IMR-90 (cell line): ENCODE data around the gene PPFIBP2. TPM values are rescaled to one million over a fixed set of nuclear protein-coding genes. Genes with fewer than 3 reads are reported as not detected.

Experiments used
- ATAC-seq: fragments of 200-7000 bp; cut with Tn5 transposase; 2 replicates; pipeline ENCODE4 v1.9.1; 2020; ENCODE audit warnings: low read depth, mild to moderate bottlenecking, moderate library complexity
- BruUV-seq: library from RNA; stranded (reverse); fragments of 400-500 nt; replicated peaks from 2 replicates; lab custom pipeline; 2021; lab: Mats Ljungman, UMichigan
- CTCF ChIA-PET: fragments of 300-600 bp; formaldehyde crosslinking; extraction: SDS; loops from one replicate; lab custom pipeline; 2021; ENCODE audit warnings: antibody characterized with exemption; lab: Yijun Ruan, JAX
- POLR2A ChIA-PET: fragments of 300-600 bp; sonication (Branson Sonifier 250); formaldehyde crosslinking; loops from one replicate; lab custom pipeline; 2022; ENCODE audit warnings: antibody characterized with exemption; ENCODE audit not compliant: unreplicated experiment; lab: Charles Lee
- DNase-seq: peaks from one replicate; pipeline ENCODE4 v3.0.0; 2013
- H2AFZ ChIP-seq: replicated peaks from 2 replicates; pipeline ENCODE3; 2013; ENCODE audit warnings: low read length, mild to moderate bottlenecking; ENCODE audit not compliant: poor library complexity
- H2AK5ac ChIP-seq: 2 replicates; pipeline ENCODE4 v1.6.1; 2013; ENCODE audit warnings: low read depth, low read length, inconsistent platforms
- H2AK9ac ChIP-seq: replicated peaks from 2 replicates; pipeline ENCODE3; 2013; ENCODE audit warnings: mild to moderate bottlenecking, low read depth, low read length, moderate library complexity; ENCODE audit not compliant: poor library complexity
- H2BK120ac ChIP-seq: 2 replicates; pipeline ENCODE4 v1.6.1; 2013; ENCODE audit warnings: low read depth, low read length, inconsistent platforms
- H2BK15ac ChIP-seq: 3 replicates; pipeline ENCODE4 v1.6.1; 2013; ENCODE audit warnings: low read depth, low read length, inconsistent platforms
- H2BK20ac ChIP-seq: 2 replicates; pipeline ENCODE4 v1.6.1; 2013; ENCODE audit warnings: low read depth, mild to moderate bottlenecking, inconsistent platforms, low read length, moderate library complexity
- H2BK5ac ChIP-seq: 2 replicates; pipeline ENCODE4 v1.6.1; 2013; ENCODE audit warnings: mild to moderate bottlenecking, low read depth, low read length, inconsistent platforms; ENCODE audit not compliant: poor library complexity, severe bottlenecking
- H3K14ac ChIP-seq: replicated peaks from 2 replicates; pipeline ENCODE4 v1.6.1; 2013; ENCODE audit warnings: low read depth, low read length, inconsistent platforms
- H3K18ac ChIP-seq: 2 replicates; pipeline ENCODE4 v1.6.1; 2013; ENCODE audit warnings: low read depth, low read length, control low read depth
- H3K23ac ChIP-seq: 2 replicates; pipeline ENCODE4 v1.6.1; 2013; ENCODE audit warnings: low read depth, low read length, inconsistent platforms
- H3K27ac ChIP-seq: 2 replicates; pipeline ENCODE4 v1.5.1; 2013; ENCODE audit warnings: mild to moderate bottlenecking, control low read depth, low read length; ENCODE audit not compliant: insufficient read depth
- H3K27me3 ChIP-seq: 2 replicates; pipeline ENCODE4 v1.6.1; 2013; ENCODE audit warnings: low read length; ENCODE audit not compliant: control insufficient read depth, insufficient read depth
- H3K36me3 ChIP-seq: 2 replicates; pipeline ENCODE4 v1.6.1; 2013; ENCODE audit warnings: low read length, mixed read lengths; ENCODE audit not compliant: control insufficient read depth, insufficient read depth
- H3K4ac ChIP-seq: 2 replicates; pipeline ENCODE4 v1.6.1; 2013; ENCODE audit warnings: low read depth, low read length, inconsistent platforms
- H3K4me1 ChIP-seq: 2 replicates; pipeline ENCODE4 v1.6.1; 2013; ENCODE audit warnings: low read length, mixed read lengths; ENCODE audit not compliant: control insufficient read depth, insufficient read depth
- H3K4me2 ChIP-seq: 2 replicates; pipeline ENCODE4 v1.6.1; 2013; ENCODE audit warnings: low read depth, mild to moderate bottlenecking, control low read depth, low read length, moderate library complexity
- H3K4me3 ChIP-seq: 2 replicates; pipeline ENCODE4 v1.5.1; 2013; ENCODE audit warnings: low read depth, mild to moderate bottlenecking, control low read depth, low read length, moderate library complexity; ENCODE audit not compliant: insufficient read depth
- H3K56ac ChIP-seq: 2 replicates; pipeline ENCODE4 v1.6.1; 2013; ENCODE audit warnings: low read length, inconsistent platforms; ENCODE audit not compliant: insufficient read depth; ENCODE audit errors: extremely low read depth
- H3K79me1 ChIP-seq, 2 experiments: 2 replicates each; pipeline ENCODE4 v1.6.1; 2013; ENCODE audit warnings: low read length in 2 of 2, inconsistent platforms in 1 of 2, low read depth in 1 of 2
- H3K9ac ChIP-seq: 2 replicates; pipeline ENCODE4 v1.6.1; 2013; ENCODE audit warnings: low read depth, low read length, control low read depth
- H3K9me1 ChIP-seq: 2 replicates; pipeline ENCODE4 v1.6.1; 2013; ENCODE audit warnings: low read length, inconsistent platforms; ENCODE audit not compliant: insufficient read depth
- H3K9me3 ChIP-seq: 2 replicates; pipeline ENCODE4 v1.6.1; 2013; ENCODE audit warnings: low read length; ENCODE audit not compliant: control insufficient read depth, insufficient read depth
- H4K20me1 ChIP-seq: 2 replicates; pipeline ENCODE4 v1.6.1; 2013; ENCODE audit warnings: low read length, inconsistent platforms; ENCODE audit not compliant: insufficient read depth
- H4K5ac ChIP-seq: 2 replicates; pipeline ENCODE4 v1.6.1; 2013; ENCODE audit warnings: mild to moderate bottlenecking, low read depth, low read length, control low read depth
- H4K8ac ChIP-seq, 2 experiments: 2 replicates each; pipeline ENCODE4 v1.6.1; 2013; ENCODE audit warnings: low read depth in 2 of 2, low read length in 2 of 2, control low read depth in 1 of 2, inconsistent platforms in 1 of 2
- H4K91ac ChIP-seq: 2 replicates; pipeline ENCODE4 v1.6.1; 2013; ENCODE audit warnings: low read depth, low read length, inconsistent platforms; ENCODE audit not compliant: insufficient read depth
- NFE2L2 ChIP-seq: fragments of 150-350 bp; IDR thresholded peaks from 2 replicates; pipeline ENCODE4 v1.6.1; 2016; ENCODE audit warnings: low read depth, mild to moderate bottlenecking, low read length
- RAD21 ChIP-seq: IDR thresholded peaks from 2 replicates; pipeline ENCODE4 v1.6.1; 2012; ENCODE audit warnings: low read length, improper control_type of control experiment
- SMC3 ChIP-seq: fragments of 150-350 bp; IDR thresholded peaks from 2 replicates; pipeline ENCODE4 v1.6.1; 2016; ENCODE audit warnings: low read depth, mild to moderate bottlenecking, antibody characterized with exemption, low read length, moderate library complexity
- WGBS, 2 experiments: methylation state at CpG; one replicate each; pipeline versions ENCODE4 v1.1.5 to v1.1.7; 2013; ENCODE audit warnings: missing lambda C conversion rate in 2 of 2; ENCODE audit not compliant: insufficient read length in 1 of 2; ENCODE audit errors: extremely low coverage in 2 of 2; 5-methylcytosine and 5-hydroxymethylcytosine counted together
- dilution Hi-C: fragments of 300-500 bp; cut with HindIII; formaldehyde crosslinking; loops from one replicate; pipeline ENCODE4 v1.14.3; 2018; ENCODE audit warnings: low sequenced_read_pairs; ENCODE audit not compliant: unreplicated experiment
- in situ Hi-C: fragments of 300-500 bp; cut with MboI; formaldehyde crosslinking; loops from 3 replicates; pipeline ENCODE4 v1.14.3; 2019; ENCODE audit warnings: low sequenced_read_pairs, inconsistent platforms, mixed read lengths
- intact Hi-C: fragments of 100-400 bp; cut with micrococcal nuclease; formaldehyde crosslinking; loops from 2 replicates; pipeline ENCODE4 v1.10.0; 2022
- polyA plus RNA-seq, 3 experiments: library from polyadenylated mRNA; depleted of rRNA; stranded (reverse); fragments of >200 nt; gene quantifications; 2 replicates each; pipeline ENCODE4 v1.2.3, GENCODE V29; 2012; ENCODE audit warnings: low replicate concordance in 1 of 3
- total RNA-seq: library from RNA; depleted of rRNA; stranded (reverse); fragments of >200 nt; gene quantifications from 2 replicates; pipeline ENCODE4 v1.2.3, GENCODE V29; 2012
- TF ChIP-seq, protein P1 (sequence below): fragments of 150-350 bp; IDR thresholded peaks from 2 replicates; pipeline ENCODE4 v1.6.1; 2016; ENCODE audit warnings: low read depth, mild to moderate bottlenecking, low read length, moderate library complexity, borderline replicate concordance

Gene PPFIBP2
- total and polyA plus RNA-seq, 2 of the 4 experiments (the other 2 are of a cell fraction), result 6.0 to 11.8 TPM

DNA sequence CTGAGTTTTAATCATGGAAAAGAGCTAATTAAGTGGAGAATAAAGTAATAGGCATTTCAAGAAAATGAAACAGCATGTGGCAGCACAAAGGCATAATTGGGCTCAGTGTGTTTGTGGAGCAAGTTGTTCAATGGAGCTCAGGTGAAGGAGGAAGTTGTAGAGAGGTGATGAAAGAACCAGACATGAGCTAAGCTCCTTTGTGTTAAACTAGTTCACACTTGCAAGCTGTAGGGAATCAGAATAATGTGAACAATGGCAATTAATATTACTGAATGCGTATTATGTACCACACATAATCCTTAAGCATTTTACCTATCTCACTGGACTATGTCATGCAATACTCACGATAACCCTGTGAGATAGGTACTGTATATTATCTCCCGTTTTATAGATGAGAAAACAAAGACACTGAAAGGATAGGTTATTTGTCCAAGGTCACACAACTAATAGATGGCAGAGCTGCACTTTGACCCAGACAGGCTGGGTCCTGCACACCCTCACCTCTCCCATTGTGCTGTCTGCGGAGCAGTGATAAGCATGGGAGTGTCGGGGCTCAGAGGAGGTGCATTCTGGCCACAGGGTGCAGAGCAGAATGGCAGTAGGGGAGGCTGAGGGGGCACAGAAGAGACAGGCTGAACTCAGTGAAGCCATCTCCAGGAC, 19.6 kb upstream of the PPFIBP2 start:
- Histone ChIP-seq H4K8ac (no peak overlapping the region), H3K79me1 (no peaks in the 10 kb centered on the region), H3K4me3 (no peak overlapping the region), H3K4me1 (no peaks in the 10 kb centered on the region), H4K20me1 (no peaks in the 10 kb centered on the region), H3K27me3 (no peaks in the 10 kb centered on the region), H4K5ac (no peak overlapping the region), H2BK20ac (no peak overlapping the region), H3K56ac (no peak overlapping the region), H3K18ac (no peak overlapping the region), H3K27ac (no peak overlapping the region), H2BK120ac (no peak overlapping the region), H2AK9ac (no peak overlapping the region), H2BK15ac (no peak overlapping the region), H2AK5ac (no peak overlapping the region), H4K91ac (no peak overlapping the region), H3K4me2 (no peak overlapping the region), H2AFZ (no peak overlapping the region), H2BK5ac (no peak overlapping the region), H3K4ac (no peak overlapping the region), H3K9ac (no peak overlapping the region), H3K14ac (no peak overlapping the region), H3K9me3 (no peaks in the 10 kb centered on the region), H3K9me1 (no peaks in the 10 kb centered on the region), H3K36me3 (no peaks in the 10 kb centered on the region), H3K23ac (no peak overlapping the region)
- dilution Hi-C loops, result no loop called here
- in situ Hi-C loops, result no loop called here
- TF ChIP-seq RAD21, result no peak
- TF ChIP-seq, protein P1, sequence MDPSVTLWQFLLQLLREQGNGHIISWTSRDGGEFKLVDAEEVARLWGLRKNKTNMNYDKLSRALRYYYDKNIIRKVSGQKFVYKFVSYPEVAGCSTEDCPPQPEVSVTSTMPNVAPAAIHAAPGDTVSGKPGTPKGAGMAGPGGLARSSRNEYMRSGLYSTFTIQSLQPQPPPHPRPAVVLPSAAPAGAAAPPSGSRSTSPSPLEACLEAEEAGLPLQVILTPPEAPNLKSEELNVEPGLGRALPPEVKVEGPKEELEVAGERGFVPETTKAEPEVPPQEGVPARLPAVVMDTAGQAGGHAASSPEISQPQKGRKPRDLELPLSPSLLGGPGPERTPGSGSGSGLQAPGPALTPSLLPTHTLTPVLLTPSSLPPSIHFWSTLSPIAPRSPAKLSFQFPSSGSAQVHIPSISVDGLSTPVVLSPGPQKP, result no peak
- no peak for TF ChIP-seq SMC3
- TF ChIP-seq NFE2L2, result no peak
- WGBS, 2 experiments, result no CpG with 5 or more reads among the region's 5 CpGs
- CTCF ChIA-PET, result no interaction called here
- ATAC-seq (no peak), DNase-seq (no peak)
- BruUV-seq, result no TSS peak
- POLR2A ChIA-PET, result no interaction called here
- intact Hi-C loops, result no loop called here
